B cell (primary cell): ENCODE measurements around the gene RIPOR3.

ENCODE experiments used
- EZH2 ChIP-seq: IDR thresholded peaks from 2 replicates; pipeline ENCODE4 v1.6.1; 2012; ENCODE audit warnings: borderline replicate concordance, low read depth, mild to moderate bottlenecking, moderate library complexity, low read length; ENCODE audit not compliant: insufficient read depth, poor library complexity, severe bottlenecking
- TF ChIP-seq, protein P1 (sequence below): fragments of 200-600 bp; IDR thresholded peaks from one replicate; pipeline ENCODE4 v1.8.0; 2022; ENCODE audit warnings: antibody characterized with exemption, mild to moderate bottlenecking

DNA sequence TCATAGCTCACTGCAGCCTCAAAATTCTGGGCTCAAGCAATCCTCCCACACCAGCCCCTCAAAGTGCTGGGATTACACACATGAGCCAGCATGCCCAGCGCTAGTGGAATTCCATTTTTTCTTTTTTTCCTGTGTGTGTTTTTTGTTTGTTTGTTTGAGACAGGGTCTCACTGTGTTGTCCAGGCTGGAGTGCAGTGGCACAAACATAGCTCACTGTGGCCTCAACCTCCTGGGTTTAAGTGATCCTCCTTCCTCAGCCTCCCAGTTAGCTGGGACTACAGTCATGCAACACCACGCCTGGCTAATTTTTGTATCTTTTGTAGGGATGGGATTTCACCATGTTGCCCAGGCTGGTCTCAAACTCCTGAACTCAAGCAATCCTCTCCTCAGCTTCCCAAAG lies 26.0 kb upstream of the RIPOR3 start:
- TF ChIP-seq, protein P1, sequence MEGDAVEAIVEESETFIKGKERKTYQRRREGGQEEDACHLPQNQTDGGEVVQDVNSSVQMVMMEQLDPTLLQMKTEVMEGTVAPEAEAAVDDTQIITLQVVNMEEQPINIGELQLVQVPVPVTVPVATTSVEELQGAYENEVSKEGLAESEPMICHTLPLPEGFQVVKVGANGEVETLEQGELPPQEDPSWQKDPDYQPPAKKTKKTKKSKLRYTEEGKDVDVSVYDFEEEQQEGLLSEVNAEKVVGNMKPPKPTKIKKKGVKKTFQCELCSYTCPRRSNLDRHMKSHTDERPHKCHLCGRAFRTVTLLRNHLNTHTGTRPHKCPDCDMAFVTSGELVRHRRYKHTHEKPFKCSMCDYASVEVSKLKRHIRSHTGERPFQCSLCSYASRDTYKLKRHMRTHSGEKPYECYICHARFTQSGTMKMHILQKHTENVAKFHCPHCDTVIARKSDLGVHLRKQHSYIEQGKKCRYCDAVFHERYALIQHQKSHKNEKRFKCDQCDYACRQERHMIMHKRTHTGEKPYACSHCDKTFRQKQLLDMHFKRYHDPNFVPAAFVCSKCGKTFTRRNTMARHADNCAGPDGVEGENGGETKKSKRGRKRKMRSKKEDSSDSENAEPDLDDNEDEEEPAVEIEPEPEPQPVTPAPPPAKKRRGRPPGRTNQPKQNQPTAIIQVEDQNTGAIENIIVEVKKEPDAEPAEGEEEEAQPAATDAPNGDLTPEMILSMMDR, result no peak
- TF ChIP-seq EZH2, result no peak
